Fibroblast of mammary gland (primary cell): ENCODE data around the gene CKS2.
"Not testable (repeated sequence)": the region's sequence is repeated elsewhere in the genome, so short reads cannot be mapped to it uniquely, and the experiment has no call there.

ENCODE experiments used
- DNase-seq: peaks from one replicate; pipeline ENCODE4 v3.0.0-alpha.2; 2010; ENCODE audit warnings: low read depth
- H3K4me3 ChIP-seq: 2 replicates; pipeline ENCODE4 v1.5.1; 2011; ENCODE audit warnings: low read depth, mild to moderate bottlenecking, low read length, moderate library complexity; ENCODE audit not compliant: control insufficient read depth
- CTCF ChIP-seq: conservative IDR thresholded peaks from 2 replicates; pipeline ENCODE4 v1.5.1; 2011; ENCODE audit warnings: low read depth, low read length, inconsistent platforms; ENCODE audit not compliant: control insufficient read depth, insufficient read depth

The CKS2 gene

GRCh38 chr9:89310475-89311345, at the start of gene CKS2:
TSS of gene CKS2 (plus strand) at chr9:89311195. CDS start at chr9:89311293, 98 bp downstream.
- peak; percentile 100 for DNase-seq
- TF ChIP-seq CTCF: no peak
- H3K4me3 ChIP-seq: peak within 1 kb of the TSS; percentile 93

GRCh38 chr9:89273528-89274279, 37.3 kb upstream of the CKS2 start:
- no peak for DNase-seq
- no peak overlapping the region for H3K4me3 ChIP-seq
- no peak for TF ChIP-seq CTCF

- no peak overlapping the region for H3K4me3 ChIP-seq
- peak; percentile 99 for DNase-seq
- no peak for TF ChIP-seq CTCF
Measured at GRCh38 chr9:89274838-89275237, 36.2 kb upstream of the CKS2 start.

- not testable (repeated sequence) for DNase-seq, H3K4me3 ChIP-seq
Measured at GRCh38 chr9:89276040-89276439, 35.0 kb upstream of the CKS2 start.

- no peak overlapping the region for H3K4me3 ChIP-seq
- no peak for DNase-seq
- no peak for TF ChIP-seq CTCF
Measured at GRCh38 chr9:89277043-89277442, 34.0 kb upstream of the CKS2 start.

- TF ChIP-seq CTCF: no peak
- DNase-seq: peak; percentile 27
- H3K4me3 ChIP-seq: no peak overlapping the region
Measured at GRCh38 chr9:89277454-89277853, 33.5 kb upstream of the CKS2 start.

GRCh38 chr9:89278551-89278950, 32.4 kb upstream of the CKS2 start:
- DNase-seq: no peak
- TF ChIP-seq CTCF: no peak
- H3K4me3 ChIP-seq: no peak overlapping the region
